SW 1271 (cell line): Measurements from ENCODE around the gene RBFOX2.
A peak's percentile ranks its signal among the peaks of the same experiment; 100 is the strongest.
"Not testable (repeated sequence)": the region's sequence is repeated elsewhere in the genome, so short reads cannot be mapped to it uniquely, and the experiment has no call there.

Experiments
- DNase-seq, 2 experiments: peaks; one replicate each; lab custom pipeline; 2025; lab: John Stamatoyannopoulos, UW

Gene RBFOX2

DNA sequence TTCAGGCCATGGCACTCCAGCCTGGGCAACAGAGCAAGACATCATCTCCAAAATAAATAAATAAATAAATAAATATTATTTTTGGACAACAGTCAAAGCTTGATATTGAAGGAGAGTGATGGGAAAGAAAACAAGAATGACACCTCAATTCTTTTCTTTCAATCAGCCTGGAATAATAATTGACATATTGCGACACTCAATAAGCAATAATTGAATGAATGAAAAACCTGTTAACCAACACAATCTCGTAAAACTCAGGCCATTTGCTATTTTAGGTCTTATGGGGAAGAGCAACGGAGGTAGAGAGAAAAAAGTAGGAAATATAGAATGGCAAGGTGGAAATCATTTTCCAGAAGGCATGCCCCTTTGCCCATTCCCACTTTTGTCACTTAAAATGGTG is 10.5 kb upstream of the RBFOX2 start:
- no peak for DNase-seq

DNA sequence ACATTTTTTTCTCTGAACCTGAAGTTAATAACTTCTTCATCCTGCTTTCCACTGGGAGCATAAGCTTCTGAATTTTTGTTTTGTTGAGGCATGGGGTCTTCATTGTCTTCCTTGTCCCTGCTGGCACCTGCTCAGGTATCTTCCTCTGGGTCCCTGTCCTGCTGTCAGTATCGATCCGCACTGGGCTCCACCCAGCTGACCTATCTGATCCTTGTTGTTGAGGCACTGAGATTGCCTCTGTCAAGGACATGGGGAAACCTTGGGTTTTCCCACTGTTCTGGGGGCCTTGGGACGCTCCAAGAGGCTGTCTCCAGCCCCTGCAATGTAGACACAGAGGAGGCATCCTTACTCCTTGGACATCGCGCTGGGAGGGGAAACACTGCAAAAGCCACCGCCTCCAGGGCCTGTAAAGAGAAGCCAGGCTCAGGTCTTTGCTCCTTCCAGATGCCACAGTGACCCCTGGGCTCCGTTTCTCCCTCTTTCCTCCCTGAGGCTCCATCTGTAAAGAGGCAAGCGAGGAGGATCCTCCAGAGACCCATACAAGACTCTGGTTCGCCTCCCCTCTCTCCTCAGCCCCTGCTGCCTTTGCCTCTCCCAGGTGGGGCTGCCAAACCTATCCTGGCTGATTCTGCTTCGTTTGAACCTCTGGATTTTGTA is 8.6 kb upstream of the RBFOX2 start:
- DNase-seq, result no peak

DNA sequence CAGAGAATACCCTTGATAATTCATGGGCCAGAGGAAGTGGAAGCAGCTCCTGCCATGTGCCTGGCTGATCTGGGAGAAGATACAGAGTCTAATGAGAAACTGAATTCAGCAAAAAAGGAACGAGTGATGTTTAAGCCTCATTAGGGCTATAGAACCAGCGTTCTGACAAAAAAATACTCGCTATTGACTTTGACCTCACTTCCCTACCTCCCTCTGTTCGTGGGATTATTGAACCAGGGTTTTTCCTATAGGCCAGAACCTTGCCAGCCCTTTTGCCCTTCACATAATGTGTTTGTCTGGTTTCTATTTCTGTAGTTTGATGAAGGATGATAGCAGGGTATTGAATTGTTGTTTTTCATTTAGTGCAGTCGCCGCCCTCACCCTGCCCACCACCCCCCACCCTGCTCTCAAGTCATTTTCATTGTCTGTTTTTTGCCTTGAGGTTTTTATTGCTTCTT is 7.6 kb upstream of the RBFOX2 start:
- no peak for DNase-seq

DNA sequence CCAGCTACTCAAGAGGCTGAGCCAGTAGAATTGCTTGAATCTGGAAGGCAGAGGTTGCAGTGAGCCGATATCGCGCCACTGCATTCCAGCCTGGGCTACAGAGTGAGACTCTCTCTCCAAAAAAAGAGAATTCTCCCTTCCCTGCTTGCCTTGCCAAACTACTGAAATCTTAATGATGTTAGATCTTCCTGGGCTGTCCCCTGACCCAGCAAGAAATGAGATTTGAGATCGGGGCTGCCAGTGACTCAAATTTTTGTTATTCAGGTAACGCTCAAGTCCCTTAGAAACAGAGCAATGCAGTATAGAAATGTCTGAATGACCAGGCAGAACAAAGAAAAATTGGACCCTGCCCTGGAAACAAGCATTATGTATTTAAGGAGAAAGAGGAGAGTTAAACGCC is 4.0 kb upstream of the RBFOX2 start:
- no peak for DNase-seq

DNA sequence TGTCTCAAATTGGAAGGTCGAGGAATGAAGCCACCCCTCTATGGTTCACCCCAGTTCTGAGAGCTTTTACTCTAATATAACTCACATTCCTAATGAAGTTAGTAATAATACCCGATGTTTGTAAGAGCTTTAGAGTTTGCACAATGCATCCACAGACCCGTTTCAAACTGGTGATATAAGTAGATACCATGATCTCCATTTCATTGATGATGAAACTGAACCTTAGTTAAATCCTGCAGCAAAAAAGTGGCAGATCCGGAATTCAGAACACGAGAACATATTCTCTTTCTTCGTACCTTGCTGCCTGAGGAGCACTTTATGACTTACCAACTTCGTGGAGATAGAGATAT is 757 bp upstream of the RBFOX2 start:
- no peak for DNase-seq

DNA sequence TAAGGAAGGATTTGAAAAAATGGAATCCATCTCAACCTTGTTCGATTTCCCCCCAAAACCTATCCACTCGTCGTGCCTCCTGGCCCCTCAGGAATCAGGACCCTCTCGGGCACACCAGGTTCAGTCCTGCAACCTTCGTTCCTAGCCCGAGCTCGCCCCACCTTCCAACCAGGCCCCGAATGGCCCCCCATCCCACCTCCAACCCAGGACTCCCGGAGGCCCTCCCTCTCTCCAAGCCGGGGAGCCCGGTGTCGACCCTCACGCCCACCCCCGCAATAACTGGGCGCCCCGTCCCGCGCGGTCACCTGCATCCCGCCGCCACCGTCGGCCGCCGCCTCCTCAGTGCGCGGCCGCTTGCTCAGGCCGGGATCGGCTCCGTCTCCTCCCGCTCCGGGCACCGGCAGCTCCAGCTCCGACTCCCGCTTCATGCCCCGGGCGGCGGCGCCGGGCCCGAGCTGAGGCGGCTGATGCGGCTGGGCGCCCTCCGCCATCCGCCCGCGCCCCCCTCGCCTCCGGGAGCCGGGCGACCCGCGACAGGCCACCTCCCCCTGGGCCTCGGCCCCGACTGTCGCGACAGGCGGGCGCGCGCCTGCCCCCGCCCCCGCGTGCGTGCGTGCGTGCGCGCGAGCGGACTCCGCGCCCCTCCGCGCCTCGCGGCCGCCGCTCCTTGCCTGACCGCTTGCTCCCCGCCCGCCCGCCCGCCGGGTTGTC is 534 bp downstream of the RBFOX2 start:
- DNase-seq, result no peak

DNA sequence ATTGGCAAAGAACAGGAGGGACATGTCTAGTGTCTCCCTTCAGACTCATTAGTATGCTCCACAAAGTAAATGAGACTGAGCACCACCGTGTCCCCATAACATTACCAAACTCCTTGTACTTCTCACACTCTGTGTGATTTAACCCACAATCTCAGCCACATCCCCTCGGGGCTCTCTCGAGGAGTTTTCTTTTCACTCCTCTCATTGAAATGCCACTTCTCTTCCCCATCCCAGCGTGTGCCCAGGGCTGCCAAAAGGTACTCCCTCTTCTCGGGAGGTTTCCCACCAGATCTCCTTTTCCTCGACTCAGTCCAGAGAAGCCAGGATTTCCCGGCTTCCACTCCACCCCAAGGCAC is 1.1 kb downstream of the RBFOX2 start:
- no peak for DNase-seq

DNA sequence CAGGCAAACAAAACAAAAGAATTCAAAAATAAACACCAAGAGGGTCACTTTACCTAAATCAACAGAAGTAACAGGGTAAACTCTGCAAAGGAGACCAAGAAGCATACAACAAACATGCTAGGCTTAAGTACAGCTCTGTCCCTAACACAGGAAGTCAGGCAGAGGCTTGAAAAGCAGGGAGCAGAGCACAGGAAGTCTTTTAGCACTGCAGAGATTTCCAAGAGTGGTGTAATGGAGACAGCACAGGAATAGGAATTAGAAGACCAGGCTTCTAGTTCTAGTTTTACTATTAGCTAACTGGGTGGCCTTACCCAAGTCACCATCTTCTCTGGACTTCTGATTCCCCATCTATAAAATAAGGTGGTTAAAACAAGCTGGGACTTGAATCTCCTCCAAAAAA is 1.9 kb downstream of the RBFOX2 start:
- peak in 1 of 2 experiments; percentile 22 for DNase-seq

DNA sequence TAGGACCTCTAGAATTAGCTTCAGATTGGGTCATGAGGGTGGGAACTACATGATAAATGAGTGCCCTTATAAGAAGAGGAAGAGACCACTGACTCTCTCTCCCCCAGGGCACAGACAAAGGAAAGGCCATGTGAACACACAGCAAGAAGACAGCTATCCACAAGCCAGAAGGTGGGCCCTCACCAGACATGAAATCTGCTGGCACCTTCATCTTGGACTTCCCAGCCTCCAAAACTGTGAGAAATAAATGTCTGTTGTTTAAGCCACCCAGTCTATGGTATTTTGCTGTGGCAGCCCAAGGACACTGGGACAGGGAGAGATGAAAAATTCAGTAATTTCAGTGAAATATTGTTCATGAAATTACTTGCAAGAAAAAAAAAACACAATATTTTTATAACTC is 5.9 kb downstream of the RBFOX2 start:
- no peak for DNase-seq

DNA sequence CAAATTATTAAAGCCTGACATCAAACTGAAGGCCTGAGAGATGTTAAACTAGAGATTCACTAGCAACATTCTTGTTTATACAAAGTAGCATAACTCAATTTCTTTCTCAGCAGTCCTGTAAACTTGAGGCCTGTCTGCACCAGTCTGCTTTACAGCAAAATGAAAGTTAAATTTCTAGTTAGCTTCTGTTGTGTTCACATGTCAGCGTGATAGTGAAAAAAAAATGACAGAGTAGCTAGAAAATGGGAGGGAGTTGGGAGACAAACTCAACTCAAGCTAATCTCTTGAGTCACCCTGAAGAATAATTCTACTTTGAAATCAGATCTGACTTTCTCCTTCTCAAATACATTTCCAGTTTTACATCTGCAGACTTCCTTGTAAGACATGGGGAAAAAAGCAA is 6.5 kb downstream of the RBFOX2 start:
- DNase-seq, result no peak

DNA sequence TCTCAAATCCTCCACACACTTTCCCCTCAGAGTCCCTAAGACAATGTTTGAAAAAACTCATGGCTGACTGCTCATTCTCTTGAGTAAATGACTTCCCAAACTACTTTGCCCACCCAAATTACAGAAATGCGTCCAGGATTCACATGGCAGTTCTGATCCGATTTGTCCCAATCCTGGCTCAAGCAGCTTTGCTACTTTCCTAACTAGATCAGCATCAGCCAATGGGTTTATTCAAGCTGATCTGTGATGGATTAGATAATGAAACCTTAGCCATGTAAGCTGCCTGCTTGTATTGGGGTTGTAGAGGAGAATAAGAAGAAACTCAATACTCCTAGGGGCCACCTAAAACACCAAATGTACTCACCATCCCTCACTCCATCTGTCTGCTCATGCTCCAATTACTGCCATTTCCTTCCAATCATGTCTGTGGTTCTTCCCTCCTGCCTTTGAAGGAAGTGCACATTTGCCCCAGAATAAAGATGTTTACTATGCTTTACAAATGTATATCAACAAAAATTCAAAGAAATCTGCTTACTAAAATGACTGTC is 6.9 kb downstream of the RBFOX2 start:
- DNase-seq, result no peak

DNA sequence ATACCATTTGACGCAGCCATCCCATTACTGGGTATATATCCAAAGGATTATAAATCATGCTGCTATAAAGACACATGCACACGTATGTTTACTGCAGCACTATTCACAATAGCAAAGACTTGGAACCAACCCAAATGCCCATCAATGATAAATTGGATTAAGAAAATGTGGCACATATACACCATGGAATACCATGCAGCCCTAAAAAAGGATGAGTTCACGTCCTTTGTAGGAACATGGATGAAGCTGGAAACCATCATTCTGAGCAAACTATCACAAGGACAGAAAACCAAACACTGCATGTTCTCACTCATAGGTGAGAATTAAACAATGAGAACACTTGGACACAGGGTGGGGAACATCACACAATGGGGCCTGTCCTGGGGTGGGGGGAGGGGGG is 7.8 kb downstream of the RBFOX2 start:
- not testable (repeated sequence) for DNase-seq

DNA sequence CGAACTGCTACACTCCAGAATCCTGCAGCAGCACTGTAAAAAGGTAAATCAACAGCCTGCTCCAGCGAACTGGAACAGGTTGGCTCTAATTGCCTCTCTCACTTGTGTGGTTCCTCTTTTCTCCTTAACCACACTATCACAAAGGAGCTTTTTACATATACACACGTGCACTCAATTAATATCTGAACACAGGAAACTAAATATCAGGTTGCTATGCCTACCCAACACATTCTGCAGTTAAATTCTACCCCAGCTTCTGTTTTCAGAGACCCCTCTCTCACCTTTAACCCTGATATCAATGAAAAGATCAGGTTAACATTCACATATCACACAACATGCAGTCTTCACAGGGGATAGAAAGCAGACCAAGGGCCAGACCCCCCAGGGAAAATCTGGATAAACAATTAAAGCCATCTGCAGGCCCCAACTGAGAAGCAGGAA is 11.0 kb downstream of the RBFOX2 start:
- no peak for DNase-seq

DNA sequence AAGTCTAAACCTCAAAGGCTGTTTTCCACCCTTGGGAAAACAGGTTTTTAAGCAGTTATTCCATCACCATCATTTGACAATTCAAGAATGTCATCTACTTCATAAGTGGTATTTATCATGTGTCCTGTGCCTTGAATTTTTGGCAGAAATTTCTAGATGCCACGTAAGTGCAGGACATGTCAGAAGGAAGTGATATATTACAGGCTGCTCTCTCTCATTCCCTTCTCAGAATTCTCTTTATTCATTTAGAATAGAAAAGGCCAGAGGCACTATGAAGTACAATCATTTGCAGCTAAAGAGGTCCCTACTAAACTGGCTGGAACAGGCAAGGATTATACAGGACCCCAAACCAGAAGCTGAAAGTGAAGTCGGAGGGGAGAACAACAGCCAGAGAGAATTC is 11.9 kb downstream of the RBFOX2 start:
- no peak for DNase-seq

DNA sequence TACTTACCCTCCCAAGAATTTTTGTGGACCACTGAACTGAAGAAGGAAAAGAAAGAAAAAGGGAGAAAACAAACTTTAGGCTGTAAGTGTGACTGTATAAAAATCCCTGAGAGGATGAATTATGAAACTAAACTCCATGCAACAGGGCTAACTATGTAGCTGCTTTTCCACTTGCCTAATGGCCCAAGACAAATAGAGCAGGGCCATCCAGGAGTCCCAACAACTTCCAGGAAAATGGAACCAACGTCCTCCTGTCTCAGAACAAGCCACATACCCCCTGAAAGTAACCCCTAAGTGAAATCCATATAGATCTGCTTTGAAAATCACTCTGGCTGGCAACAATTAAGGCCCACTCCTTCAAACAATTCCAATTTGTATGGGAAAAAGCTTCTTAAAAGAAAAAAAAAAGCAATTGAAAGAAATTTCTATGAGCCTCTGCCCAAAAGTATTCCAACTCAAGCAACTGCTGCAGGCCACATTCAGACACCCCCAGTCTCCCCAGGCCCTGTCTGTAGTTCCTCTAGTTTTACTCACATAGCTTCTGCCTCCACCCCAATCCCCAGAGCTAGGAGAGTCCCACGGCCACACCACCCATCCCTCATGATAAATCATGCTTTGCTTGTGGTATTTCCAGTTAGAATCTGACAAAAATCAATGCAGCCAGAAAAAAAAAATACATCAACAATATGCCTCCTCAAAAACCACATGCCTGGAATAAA is 12.7 kb downstream of the RBFOX2 start:
- DNase-seq, result no peak

DNA sequence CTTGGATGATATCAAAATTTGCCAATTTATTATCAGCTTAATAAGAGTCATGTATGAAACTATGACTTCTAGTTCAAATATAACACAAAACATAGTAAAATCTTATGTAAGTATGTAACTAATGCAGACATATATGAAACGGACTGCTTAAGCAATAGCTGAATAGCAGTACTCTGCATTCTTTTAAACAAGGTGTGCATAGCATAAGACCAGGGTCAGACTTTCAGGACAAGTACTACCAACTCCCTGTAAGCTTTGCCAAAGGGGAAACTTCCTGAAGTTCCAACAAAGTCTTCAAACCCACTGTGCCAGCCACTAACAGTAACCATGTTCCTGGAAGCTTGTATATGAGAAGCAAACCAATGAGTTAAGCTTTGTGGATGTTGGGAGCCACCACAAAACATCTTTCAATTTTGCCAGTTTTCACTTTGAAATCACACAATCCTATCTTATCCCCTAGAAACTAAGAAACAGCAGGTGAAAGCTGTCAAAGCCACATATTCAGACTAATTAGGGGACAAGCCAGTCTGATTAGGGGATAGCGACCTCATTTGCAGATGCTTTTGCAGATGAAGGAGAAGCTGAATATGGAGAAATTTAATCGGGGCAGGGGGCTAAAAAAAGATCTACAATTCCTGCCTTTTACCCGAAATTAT is 13.3 kb downstream of the RBFOX2 start:
- no peak for DNase-seq

DNA sequence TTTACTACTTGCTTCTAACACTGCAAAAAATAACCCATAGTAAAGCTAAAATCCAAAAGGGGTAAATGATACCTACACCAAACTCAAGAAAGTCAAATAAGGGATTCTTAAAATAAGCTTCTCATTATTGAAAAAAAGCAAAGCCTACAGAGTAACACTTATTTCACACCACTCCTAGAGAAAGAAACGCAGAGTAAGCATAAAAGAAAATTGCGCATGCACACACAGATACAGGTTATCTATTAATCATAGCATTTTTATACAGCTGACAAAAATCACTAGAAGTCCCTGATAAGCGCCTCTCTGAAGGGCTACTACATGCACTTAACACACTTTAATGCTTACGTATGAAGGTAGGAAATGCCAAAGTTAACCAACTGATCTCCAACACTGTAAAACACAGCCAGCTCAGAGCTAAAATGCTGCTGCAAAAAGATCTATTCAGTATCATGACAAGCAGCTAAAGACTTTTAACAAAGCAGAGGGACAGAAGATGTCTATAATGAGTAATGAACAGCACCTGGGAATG is 14.0 kb downstream of the RBFOX2 start:
- no peak for DNase-seq

DNA sequence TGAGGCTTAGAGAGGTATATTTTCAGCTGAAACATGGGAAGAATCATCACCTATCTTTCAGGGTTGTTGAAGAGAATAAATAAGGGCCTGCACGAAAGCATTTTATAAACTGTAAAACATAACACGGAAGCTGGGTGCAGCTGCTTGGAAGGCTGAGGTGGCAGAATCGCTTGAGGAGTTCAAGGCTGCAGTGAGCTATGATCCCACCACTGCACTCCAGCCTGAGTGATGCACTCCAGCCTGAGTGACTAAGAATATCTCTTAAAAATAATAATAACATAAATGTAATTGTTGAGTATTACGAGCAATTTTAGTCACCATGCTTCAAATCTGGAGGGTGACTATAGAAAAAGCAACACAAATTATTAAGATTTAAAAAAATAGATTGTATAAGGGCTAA is 16.3 kb downstream of the RBFOX2 start:
- no peak for DNase-seq

DNA sequence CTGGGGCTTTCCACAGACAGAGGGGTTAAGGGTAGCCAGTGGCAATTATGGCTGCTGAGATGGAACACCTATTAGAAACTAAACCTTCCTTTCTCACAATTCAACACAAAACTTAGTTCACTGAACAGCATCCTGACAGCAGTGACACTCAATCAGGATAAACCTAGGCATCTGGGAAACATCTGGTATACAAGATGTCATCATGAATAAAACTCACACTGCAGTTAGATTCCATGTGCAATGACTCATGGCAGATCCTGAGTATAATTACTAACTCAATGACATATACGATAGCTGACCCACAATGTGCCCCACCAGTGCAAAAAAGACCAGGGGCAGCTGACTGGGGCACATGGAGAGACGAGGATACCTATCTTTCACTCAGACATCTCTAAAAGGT is 17.7 kb downstream of the RBFOX2 start:
- DNase-seq, result peak in 1 of 2 experiments; percentile 21

DNA sequence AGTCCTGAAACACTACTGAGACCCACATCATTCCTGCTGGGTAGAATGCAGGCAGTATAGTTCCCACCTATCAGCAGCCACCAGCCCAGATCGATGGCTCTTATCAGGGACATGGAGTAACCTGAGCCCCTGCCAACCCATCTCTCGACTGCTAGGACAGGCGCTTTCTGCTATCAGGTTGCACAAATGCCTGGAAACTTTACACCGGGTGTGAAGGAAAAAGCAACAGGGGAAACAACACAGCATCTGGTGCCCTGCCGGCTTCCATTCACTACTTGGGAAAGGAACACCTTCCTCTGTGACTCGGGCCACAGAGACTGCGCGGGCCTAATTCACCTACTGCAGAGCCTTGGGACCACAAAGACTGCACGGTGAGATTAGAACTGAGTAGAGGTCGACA is 18.5 kb downstream of the RBFOX2 start:
- DNase-seq, result no peak

DNA sequence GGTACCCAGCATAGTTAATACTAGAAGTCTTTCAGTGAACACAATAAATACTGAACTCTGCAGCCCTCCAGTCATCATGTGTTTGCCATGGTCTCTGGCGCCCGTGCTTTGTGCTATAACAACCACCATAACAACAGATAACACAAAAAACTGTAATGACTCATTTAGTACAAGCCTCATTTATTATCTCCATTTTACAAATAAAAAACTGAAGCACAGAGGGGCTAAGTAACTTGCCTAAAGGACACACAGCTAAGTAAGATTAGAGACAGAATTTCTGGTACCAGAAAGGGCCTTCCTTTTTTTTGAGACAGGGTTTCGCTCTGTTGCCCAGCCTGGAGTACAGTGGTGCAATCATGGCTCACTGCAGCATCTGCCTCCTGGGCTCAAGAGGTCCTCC is 19.5 kb downstream of the RBFOX2 start:
- peak in 1 of 2 experiments; percentile 17 for DNase-seq

DNA sequence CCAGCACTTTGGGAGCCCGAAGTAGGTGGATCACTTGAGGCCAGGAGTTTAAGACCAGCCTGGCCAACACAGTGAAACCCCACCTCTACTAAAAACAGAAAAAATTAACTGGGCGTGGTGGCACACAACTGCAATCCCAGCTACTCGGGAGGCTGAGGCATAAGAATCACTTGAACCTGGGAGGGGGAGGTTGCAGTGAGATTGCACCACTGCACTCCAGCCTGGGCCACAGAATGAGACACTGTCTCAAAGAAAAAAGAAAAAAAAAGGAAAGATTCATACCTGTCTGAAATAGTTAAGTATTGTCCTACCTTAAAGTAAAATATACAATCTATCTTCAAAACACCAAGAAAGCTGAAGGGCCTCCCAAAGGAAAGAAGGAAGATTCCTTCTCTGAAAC is 20.1 kb downstream of the RBFOX2 start:
- DNase-seq, result no peak
